Vagina (tissue), 2 donors: ENCODE results near the gene MPP7. TPM values are rescaled to one million over a fixed set of nuclear protein-coding genes. Genes with fewer than 3 reads are reported as not detected.
A peak's percentile ranks its signal among the peaks of the same experiment; 100 is the strongest.

ENCODE experiments used
- DNase-seq, 2 donors: peaks; one replicate each; pipeline ENCODE4 v3.0.0-alpha.2; 2017; ENCODE audit errors: extremely low spot score in 2 of 2
- H3K27ac ChIP-seq: fragments of 200-600 bp; sonication (generic); one replicate; pipeline ENCODE4 v1.5.1; 2019
- H3K27me3 ChIP-seq: fragments of 200-600 bp; sonication (generic); one replicate; pipeline ENCODE4 v1.5.1; 2019
- H3K36me3 ChIP-seq, 2 donors: fragments of 200-600 bp; sonication (generic); one replicate each; pipeline ENCODE4 v1.5.1; 2017 to 2019
- H3K4me1 ChIP-seq: fragments of 200-600 bp; sonication (generic); one replicate; pipeline ENCODE4 v1.5.1; 2019
- H3K4me3 ChIP-seq, 2 donors: fragments of 200-600 bp; sonication (generic); 1 replicate in 1 of 2; 2 replicates in 1 of 2; pipeline ENCODE4 v1.5.1; 2016 to 2019
- H3K9me3 ChIP-seq: fragments of 200-600 bp; sonication (generic); one replicate; pipeline ENCODE4 v1.5.1; 2019
- POLR2A ChIP-seq, 2 donors: fragments of 450-650 bp; IDR thresholded peaks; one replicate each; pipeline ENCODE4 v1.6.1; 2017; ENCODE audit warnings: antibody characterized with exemption in 2 of 2, mild to moderate bottlenecking in 2 of 2, moderate library complexity in 2 of 2
- POLR2AphosphoS5 ChIP-seq, 2 donors: sonication (generic); formaldehyde crosslinking; IDR thresholded peaks; one replicate each; pipeline ENCODE4 v1.9.0; 2017; ENCODE audit warnings: antibody characterized with exemption in 2 of 2, mild to moderate bottlenecking in 2 of 2, low read depth in 1 of 2; ENCODE audit not compliant: insufficient read depth in 1 of 2
- intact Hi-C: fragments of 100-400 bp; cut with DNase I; formaldehyde crosslinking; loops from one replicate; pipeline ENCODE4 v1.15.1; 2023
- total RNA-seq: library from RNA; depleted of rRNA; stranded (reverse); fragments of >200 nt; gene quantifications from one replicate; pipeline ENCODE4 v1.2.3, GENCODE V29; 2016
- TF ChIP-seq, protein P1 (sequence below), 3 experiments: fragments of 450-650 bp in 2 of 3; fragments of 200-600 bp in 1 of 3; sonication (generic) in 1 of 3; IDR thresholded peaks; one replicate each; pipeline ENCODE4 v1.5.1; 2017 to 2019; ENCODE audit warnings: antibody characterized with exemption in 3 of 3, mild to moderate bottlenecking in 2 of 3, moderate library complexity in 2 of 3

MPP7 gene
- total RNA-seq, 1 donor from 2014 or later, result 24.8 TPM

GRCh38 chr10:28266449-28267224 lies 36.2 kb downstream of the MPP7 start:
- DNase-seq, result no peak
- Histone ChIP-seq H3K9me3 (no peaks in the 10 kb centered on the region), H3K36me3 (no peaks in the 10 kb centered on the region), H3K4me1 (no peaks in the 10 kb centered on the region), H3K27ac (no peak overlapping the region), H3K27me3 (no peaks in the 10 kb centered on the region), H3K4me3 (no peak overlapping the region)
- intact Hi-C loops, result no loop called here
- TF ChIP-seq, protein P1, sequence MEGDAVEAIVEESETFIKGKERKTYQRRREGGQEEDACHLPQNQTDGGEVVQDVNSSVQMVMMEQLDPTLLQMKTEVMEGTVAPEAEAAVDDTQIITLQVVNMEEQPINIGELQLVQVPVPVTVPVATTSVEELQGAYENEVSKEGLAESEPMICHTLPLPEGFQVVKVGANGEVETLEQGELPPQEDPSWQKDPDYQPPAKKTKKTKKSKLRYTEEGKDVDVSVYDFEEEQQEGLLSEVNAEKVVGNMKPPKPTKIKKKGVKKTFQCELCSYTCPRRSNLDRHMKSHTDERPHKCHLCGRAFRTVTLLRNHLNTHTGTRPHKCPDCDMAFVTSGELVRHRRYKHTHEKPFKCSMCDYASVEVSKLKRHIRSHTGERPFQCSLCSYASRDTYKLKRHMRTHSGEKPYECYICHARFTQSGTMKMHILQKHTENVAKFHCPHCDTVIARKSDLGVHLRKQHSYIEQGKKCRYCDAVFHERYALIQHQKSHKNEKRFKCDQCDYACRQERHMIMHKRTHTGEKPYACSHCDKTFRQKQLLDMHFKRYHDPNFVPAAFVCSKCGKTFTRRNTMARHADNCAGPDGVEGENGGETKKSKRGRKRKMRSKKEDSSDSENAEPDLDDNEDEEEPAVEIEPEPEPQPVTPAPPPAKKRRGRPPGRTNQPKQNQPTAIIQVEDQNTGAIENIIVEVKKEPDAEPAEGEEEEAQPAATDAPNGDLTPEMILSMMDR (IDR thresholded peaks at IDR 0.05), result no peak
- TF ChIP-seq POLR2AphosphoS5 (IDR thresholded peaks at IDR 0.05; ENCODE audit: insufficient read depth in 1 of 2, low read depth in 1 of 2), result no peak
- no peak for TF ChIP-seq POLR2A (IDR thresholded peaks at IDR 0.05)

DNA sequence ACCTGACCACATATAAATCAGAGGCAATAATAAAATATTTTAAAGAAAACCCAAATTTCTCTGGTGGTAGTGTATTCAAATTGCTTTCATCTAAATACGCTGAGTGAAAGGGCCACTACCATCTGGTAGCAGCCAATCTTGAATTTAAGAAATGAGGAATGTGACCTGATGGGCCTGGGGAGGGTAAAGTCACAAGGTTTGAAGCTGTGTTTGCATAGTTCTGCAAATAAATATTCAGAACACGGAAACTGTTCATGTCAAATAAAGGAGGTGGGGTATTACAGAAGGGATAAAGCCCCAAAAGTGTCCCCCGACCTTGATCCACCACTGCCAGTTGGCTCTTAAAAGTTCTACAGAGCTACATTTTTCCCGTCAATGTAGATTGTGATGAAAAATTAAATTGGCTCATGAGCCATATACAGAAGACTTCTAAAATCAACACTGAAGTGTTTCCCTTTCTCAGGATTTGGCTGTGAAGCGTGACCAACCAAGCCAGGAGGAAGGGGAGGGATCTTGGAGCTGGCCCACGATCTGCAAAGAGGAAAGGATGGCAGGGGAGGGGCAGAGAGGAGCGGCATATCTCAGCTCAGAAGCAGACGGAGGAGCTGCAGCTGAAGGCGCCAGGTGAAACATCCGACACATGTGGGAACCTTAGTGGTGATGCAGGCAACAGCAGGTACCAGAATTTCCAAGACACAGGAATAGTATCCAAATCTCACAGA lies 39.6 kb downstream of the MPP7 start:
- no peak for DNase-seq
- Histone ChIP-seq H3K4me3 (no peak overlapping the region), H3K9me3 (no peaks in the 10 kb centered on the region), H3K4me1 (no peaks in the 10 kb centered on the region), H3K27me3 (no peaks in the 10 kb centered on the region), H3K36me3 (no peaks in the 10 kb centered on the region), H3K27ac (no peak overlapping the region)
- TF ChIP-seq, protein P1 (IDR thresholded peaks at IDR 0.05), result no peak
- TF ChIP-seq POLR2A (IDR thresholded peaks at IDR 0.05) (no peak), POLR2AphosphoS5 (IDR thresholded peaks at IDR 0.05; ENCODE audit: insufficient read depth in 1 of 2, low read depth in 1 of 2) (no peak)
- intact Hi-C loops, result no loop called here

DNA sequence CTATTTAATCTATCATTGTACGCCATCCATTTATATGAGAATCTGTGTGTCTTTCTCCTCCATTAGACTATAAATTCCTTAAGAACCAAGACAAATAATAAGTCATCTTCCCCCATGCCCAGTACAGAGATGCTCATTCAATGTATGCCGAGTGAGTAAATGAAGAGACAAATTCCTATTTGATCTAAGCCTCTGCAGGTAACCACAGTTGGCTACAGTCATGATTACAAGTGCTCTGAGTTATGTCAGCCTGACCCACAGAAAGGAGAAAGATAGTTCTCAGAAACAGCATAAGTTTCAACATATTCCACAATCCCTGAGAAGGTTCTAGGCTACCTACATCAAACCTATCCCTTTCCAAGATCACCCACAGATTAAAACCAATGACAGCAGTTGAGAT lies 46.1 kb downstream of the MPP7 start:
- H3K27me3 ChIP-seq, result no peaks in the 10 kb centered on the region
- H3K36me3 ChIP-seq, result no peaks in the 10 kb centered on the region
- H3K9me3 ChIP-seq, result no peaks in the 10 kb centered on the region
- DNase-seq, result no peak
- no peak overlapping the region for H3K27ac ChIP-seq
- H3K4me3 ChIP-seq, result no peak overlapping the region
- intact Hi-C loops, result no loop called here
- peaks cover 15% of the 10 kb centered on the region for H3K4me1 ChIP-seq
- TF ChIP-seq, protein P1 (IDR thresholded peaks at IDR 0.05), result no peak
- TF ChIP-seq POLR2AphosphoS5 (IDR thresholded peaks at IDR 0.05; ENCODE audit: insufficient read depth in 1 of 2, low read depth in 1 of 2) (no peak), POLR2A (IDR thresholded peaks at IDR 0.05) (no peak)

GRCh38 chr10:28254290-28254985 lies 48.4 kb downstream of the MPP7 start:
- Histone ChIP-seq H3K36me3 (no peaks in the 10 kb centered on the region), H3K9me3 (no peaks in the 10 kb centered on the region), H3K27me3 (no peaks in the 10 kb centered on the region), H3K4me1 (peaks cover 15% of the 10 kb centered on the region), H3K27ac (no peak overlapping the region), H3K4me3 (no peak overlapping the region)
- DNase-seq, result no peak
- TF ChIP-seq POLR2A (IDR thresholded peaks at IDR 0.05) (no peak), POLR2AphosphoS5 (IDR thresholded peaks at IDR 0.05; ENCODE audit: insufficient read depth in 1 of 2, low read depth in 1 of 2) (peak in 1 of 2 donors; percentile 44)
- intact Hi-C loops, result loop anchor here (5.0 kb wide), 1 partner anchor 128 kb away; no protein-coding TSS in a partner anchor

- Histone ChIP-seq H3K27me3 (no peaks in the 10 kb centered on the region), H3K4me3 (no peak overlapping the region), H3K36me3 (no peaks in the 10 kb centered on the region), H3K27ac (no peak overlapping the region), H3K4me1 (peaks cover 15% of the 10 kb centered on the region), H3K9me3 (no peaks in the 10 kb centered on the region)
- TF ChIP-seq POLR2AphosphoS5 (IDR thresholded peaks at IDR 0.05; ENCODE audit: insufficient read depth in 1 of 2, low read depth in 1 of 2), result no peak
- TF ChIP-seq, protein P1 (IDR thresholded peaks at IDR 0.05), result no peak
- TF ChIP-seq POLR2A (IDR thresholded peaks at IDR 0.05), result no peak
- intact Hi-C loops, result loop anchor here (5.0 kb wide), 1 partner anchor 129 kb away; no protein-coding TSS in a partner anchor
- DNase-seq, result no peak
Measured at GRCh38 chr10:28253169-28253785, 49.6 kb downstream of the MPP7 start.
